Measurements from ENCODE around the gene TMEM81.

Gene TMEM81

DNA sequence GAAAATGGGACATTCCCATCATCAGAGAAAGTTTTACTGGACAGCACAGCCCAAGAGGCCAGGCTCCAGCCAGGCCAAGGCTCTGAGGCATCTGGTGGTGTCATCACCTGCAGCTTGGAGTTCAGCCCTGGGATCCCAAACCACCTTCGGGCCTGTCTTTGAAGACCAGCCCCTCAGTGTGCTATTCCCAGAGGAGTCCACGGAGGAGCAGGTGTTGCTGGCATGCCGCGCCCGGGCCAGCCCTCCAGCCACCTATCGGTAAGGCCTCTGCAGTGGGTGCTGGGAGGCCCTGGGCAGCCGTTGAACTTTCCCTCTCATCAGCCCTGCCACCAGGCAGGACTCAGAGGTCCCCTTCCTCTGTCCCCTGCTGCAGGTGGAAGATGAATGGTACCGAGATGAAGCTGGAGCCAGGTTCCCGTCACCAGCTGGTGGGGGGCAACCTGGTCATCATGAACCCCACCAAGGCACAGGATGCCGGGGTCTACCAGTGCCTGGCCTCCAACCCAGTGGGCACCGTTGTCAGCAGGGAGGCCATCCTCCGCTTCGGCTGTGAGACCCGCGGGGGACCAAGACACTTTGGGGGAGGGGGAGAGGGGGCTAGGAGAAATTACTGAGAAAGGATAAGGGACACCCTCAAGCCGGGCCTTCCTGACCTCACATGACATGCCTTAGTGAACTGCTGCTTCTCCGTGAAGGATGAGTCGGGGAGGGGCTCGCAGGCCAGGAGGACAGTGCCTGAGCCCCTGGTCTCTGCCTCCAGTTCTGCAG, 26.3 kb downstream of the TMEM81 start:
- no peak for DNase-seq

GRCh38 chr1:205056956-205057568, 27.2 kb downstream of the TMEM81 start:
- no peak for DNase-seq

- no peak for DNase-seq
These were observed 28.1 kb downstream of the TMEM81 start for GRCh38 chr1:205056188-205056611.

DNA sequence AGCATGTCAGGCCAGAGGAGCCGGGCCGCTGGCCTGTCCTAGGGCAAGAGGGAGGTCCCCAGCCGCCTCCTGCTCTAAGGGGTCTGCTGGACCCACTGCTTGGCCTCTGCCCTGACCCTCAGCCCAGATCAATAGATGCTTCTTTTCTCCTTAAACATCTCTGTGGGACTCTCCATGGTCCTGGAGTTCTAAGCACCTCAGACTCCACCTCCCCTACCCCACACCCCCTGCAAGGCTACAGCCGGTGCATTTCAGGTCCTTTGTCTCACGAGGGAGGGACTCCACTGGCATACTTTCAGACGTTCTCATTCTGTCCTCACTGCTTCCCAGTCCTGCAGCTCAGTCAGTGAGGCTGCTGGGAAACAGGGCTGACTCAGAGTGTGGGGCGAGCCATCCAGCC, 30.2 kb downstream of the TMEM81 start:
- no peak for DNase-seq

- no peak for DNase-seq
These were observed 31.0 kb downstream of the TMEM81 start for GRCh38 chr1:205053296-205053695.

- DNase-seq, result no peak
These were observed 31.6 kb downstream of the TMEM81 start for GRCh38 chr1:205052690-205053089.

- DNase-seq, result no peak
These were observed 34.8 kb downstream of the TMEM81 start for GRCh38 chr1:205049479-205049878.

- DNase-seq, result peak; percentile 85
These were observed 35.9 kb downstream of the TMEM81 start for GRCh38 chr1:205048382-205048781.

GRCh38 chr1:205047764-205048231, 36.5 kb downstream of the TMEM81 start:
- no peak for DNase-seq

- DNase-seq, result no peak
These were observed 37.4 kb downstream of the TMEM81 start for GRCh38 chr1:205046870-205047269.

DNA sequence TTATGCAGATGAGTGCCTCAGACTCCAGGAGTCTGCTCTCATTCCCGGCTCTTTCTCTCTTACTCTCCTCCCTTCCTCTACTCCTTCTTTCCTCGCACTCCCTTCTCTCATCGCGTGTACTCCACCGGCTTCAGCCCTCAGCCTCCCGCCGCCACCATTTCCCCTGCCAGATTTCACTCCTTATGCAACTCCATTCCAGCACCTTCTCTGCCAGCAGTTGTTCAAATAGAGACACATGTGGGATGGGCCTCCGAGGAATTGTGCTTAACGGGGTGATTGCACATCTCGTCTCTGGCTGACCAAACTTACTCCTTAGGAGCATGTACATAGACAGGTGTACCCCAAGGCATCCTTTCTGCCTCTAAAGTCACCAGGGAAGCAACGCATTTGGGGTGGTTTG, 39.1 kb downstream of the TMEM81 start:
- DNase-seq, result no peak

- DNase-seq, result no peak
These were observed 39.5 kb downstream of the TMEM81 start for GRCh38 chr1:205044741-205045140.

DNA sequence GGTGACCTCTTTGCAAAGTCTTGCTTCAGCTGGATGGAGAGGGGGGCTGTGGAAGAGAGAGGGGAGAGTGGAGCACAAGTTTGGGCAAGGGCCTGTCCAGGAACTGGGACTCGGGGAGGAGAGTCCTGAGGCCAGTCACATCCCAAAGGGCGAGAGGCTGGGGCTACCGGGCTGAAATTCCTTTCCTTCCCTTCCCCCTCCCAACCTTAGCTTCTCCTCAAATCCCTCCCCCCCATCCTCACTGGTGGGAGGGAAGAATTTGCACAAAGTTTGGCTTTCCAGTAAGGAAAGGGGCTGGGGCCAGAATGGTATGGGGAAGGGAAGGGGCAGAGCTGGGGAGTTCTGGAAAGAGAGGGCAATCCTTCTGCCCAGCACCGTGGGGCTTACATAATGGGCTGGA, 40.4 kb downstream of the TMEM81 start:
- DNase-seq, result no peak

GRCh38 chr1:205042911-205043806, 41.1 kb downstream of the TMEM81 start, which contains the start of gene CNTN2:
CNTN2 (plus strand) TSS chr1:205043212; CDS start chr1:205053186, 9,974 bp downstream.
- peak; percentile 81 for DNase-seq

GRCh38 chr1:205041998-205042910, 42.0 kb downstream of the TMEM81 start:
- peak; percentile 41 for DNase-seq

GRCh38 chr1:205041001-205041715, 43.1 kb downstream of the TMEM81 start:
- no peak for DNase-seq

- DNase-seq, result no peak
These were observed 46.0 kb downstream of the TMEM81 start for GRCh38 chr1:205038132-205038786.

DNA sequence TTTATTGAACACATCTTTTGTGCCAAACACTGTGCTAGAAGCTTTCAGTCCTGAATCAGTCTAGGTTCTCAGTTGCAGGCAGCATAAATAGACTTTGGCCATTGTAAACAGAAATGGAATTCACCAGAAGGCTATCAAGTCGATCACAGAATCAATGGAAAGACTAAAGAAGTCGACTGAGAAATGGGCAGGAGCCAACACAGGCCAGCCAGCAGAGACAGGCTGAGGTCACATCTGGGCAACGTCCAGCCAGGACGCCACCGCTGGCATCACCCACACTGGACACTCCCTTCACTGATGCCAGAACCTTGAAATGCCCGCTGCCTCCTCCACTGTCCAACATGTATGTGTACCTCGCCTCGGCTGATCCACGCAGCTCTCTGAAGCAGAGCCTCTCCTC, 46.7 kb downstream of the TMEM81 start:
- no peak for DNase-seq

All from NCI-H1694 (cell line).